Heart right ventricle (tissue), 16 donors: Measurements from ENCODE around the gene GAREM1. TPM values are rescaled to one million over a fixed set of nuclear protein-coding genes. Genes with fewer than 3 reads are reported as not detected.

Experiments
- ATAC-seq, 8 donors: fragments of 200-7000 bp; cut with Tn5 transposase; one replicate each; pipeline ENCODE4 v1.9.1; 2020; ENCODE audit warnings: mild to moderate bottlenecking in 8 of 8, moderate library complexity in 8 of 8, moderate number of reproducible peaks in 1 of 8
- DNase-seq, 2 donors: peaks; one replicate each; pipeline ENCODE4 v3.0.0-alpha.2; 2020
- H3K27ac ChIP-seq, 10 donors: fragments of 200-600 bp; sonication (generic) in 2 of 10; one replicate each; pipeline versions ENCODE4 v1.5.0 to v1.8.0; 2020 to 2022; ENCODE audit warnings: mild to moderate bottlenecking in 3 of 10
- H3K27me3 ChIP-seq, 7 donors: fragments of 200-600 bp; one replicate each; pipeline ENCODE4 v1.8.0; 2021 to 2022; ENCODE audit warnings: mild to moderate bottlenecking in 2 of 7
- H3K36me3 ChIP-seq, 9 donors: fragments of 200-600 bp; sonication (generic) in 1 of 9; one replicate each; pipeline versions ENCODE4 v1.5.0 to v1.8.0; 2020 to 2022; ENCODE audit warnings: mild to moderate bottlenecking in 2 of 9
- H3K4me1 ChIP-seq, 9 donors: fragments of 200-600 bp; sonication (generic) in 1 of 9; one replicate each; pipeline versions ENCODE4 v1.5.0 to v1.8.0; 2020 to 2022; ENCODE audit warnings: mild to moderate bottlenecking in 4 of 9
- H3K4me3 ChIP-seq, 10 donors: fragments of 200-600 bp; sonication (generic) in 2 of 10; one replicate each; pipeline versions ENCODE4 v1.5.0 to v1.8.0; 2020 to 2022; ENCODE audit warnings: mild to moderate bottlenecking in 7 of 10, moderate library complexity in 2 of 10
- H3K9me3 ChIP-seq, 11 donors: fragments of 200-600 bp in 10 of 11; sonication (generic) in 2 of 11; one replicate each; pipeline versions ENCODE4 v1.5.0 to v1.8.0; 2013 to 2022; ENCODE audit warnings: mild to moderate bottlenecking in 2 of 11, control low read depth in 1 of 11, moderate library complexity in 1 of 11
- WGBS, 2 donors: extraction: QIAGEN DNeasy Blood & Tissue Kit; methylation state at CpG; one replicate each; pipeline ENCODE4 v1.1.7; 2013; ENCODE audit warnings: inconsistent platforms in 1 of 2; 5-methylcytosine and 5-hydroxymethylcytosine counted together
- intact Hi-C, 10 donors: fragments of 100-400 bp; cut with DNase I; formaldehyde crosslinking; loops; one replicate each; pipeline versions ENCODE4 v1.11.1 to v1.14.2; 2022
- polyA plus RNA-seq, 2 donors: library from polyadenylated mRNA; stranded (reverse); fragments of 200-250 nt; gene quantifications; one replicate each; pipeline ENCODE4 v1.2.3, GENCODE V29; 2013
- total RNA-seq, 10 donors: library from RNA; stranded (reverse); fragmentation: NEBNext Ultra II Directional in 3 of 10; extraction: Animal tissue kit (Norgen Biotek cat#: 25700) in 3 of 10; gene quantifications; one replicate each; pipeline versions ENCODE4 v1.2.1 to v1.2.4, GENCODE V29; 2021 to 2023
- TF ChIP-seq, protein P1 (sequence below), 9 donors: fragments of 200-600 bp; sonication (generic) in 2 of 9; IDR thresholded peaks; one replicate each; pipeline versions ENCODE4 v1.5.0 to v1.8.0; 2021 to 2022; ENCODE audit warnings: antibody characterized with exemption in 9 of 9, mild to moderate bottlenecking in 5 of 9, moderate library complexity in 1 of 9
- donor health status: Arrhythmogenic right ventricular cardiomyopathy.
- donor health status: ischemic (EF 13 %, LVEDD 7.1; RV severe dilation, severe dysfunction).
- donor health status: healthy with polysubstance abuse.
- donor health status: DM: no; HTN: yes; CAD: no.
- donor health status: DM: no; HTN: no; CAD: no.
- donor health status: ischemic (EF 25% LVEDD 6.9; RV normal size, moderate dysfunction).
- donor health status: ischemic (EF 25% LVEDD 5.7; RV mildly dilated, moderate dysfunction).
- donor health status: healthy.
- donor health status: DM: yes; HTN: yes; CAD: no.
- donor health status: Ischemic cardiomyopathy.
- donor health status: ischemic (EF 35%, LVEDD 5.7; RV mildly dilated, moderate dysfunction).
- donor health status: nonischemic (EF 11% LVEDD 7.7; RV severe dilation, severe dysfunction).
- donor health status: DM: yes; HTN: yes; CAD: no.
- donor health status: PGD.
- donor health status: ischemic (EF 29% LVEDD 5.4; RV normal size, mild dysfunction).
- donor health status: nonischemic (EF 23%, LVEDD 6.1; RV moderate dilation, normal function).

GAREM1 gene
- total and polyA plus RNA-seq, 12 donors, result 2.4 to 26.1 (median 13.4) TPM

DNA sequence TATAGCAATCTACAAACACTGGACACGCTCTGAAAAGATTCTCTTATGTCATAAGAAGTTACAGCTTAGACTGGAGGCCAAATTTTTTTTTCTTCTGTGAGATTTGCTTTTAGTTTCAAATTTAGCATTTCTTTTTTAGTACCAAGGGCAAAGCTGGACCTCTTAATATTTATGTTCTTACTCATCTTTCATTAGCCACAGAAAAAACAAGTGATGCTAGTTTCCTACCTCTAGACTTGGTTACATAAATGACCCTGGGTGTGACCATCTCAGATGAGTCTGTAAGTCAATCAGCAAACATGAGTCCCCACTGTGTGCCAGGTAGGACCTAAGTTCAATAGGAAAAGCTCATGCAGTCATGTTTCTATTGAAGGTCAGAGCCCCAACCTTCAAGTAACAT, 186.4 kb downstream of the GAREM1 start:
- DNase-seq (no peak), ATAC-seq (peak in 2 of 8 donors; percentile 17 to 22)
- H3K27me3 ChIP-seq, result no peaks in the 10 kb centered on the region
- H3K4me3 ChIP-seq, result no peak overlapping the region
- intact Hi-C loops, result no loop called here
- peaks cover 0 to 34% (median 10%) of the 10 kb centered on the region in 9 donors for H3K4me1 ChIP-seq
- H3K36me3 ChIP-seq, result peaks cover 0 to 16% (median 0%) of the 10 kb centered on the region in 9 donors
- no peaks in the 10 kb centered on the region for H3K9me3 ChIP-seq
- 70 to 83% methylated on average over 1 of the region's 1 CpG for WGBS, 2 donors
- H3K27ac ChIP-seq, result no peak overlapping the region
- TF ChIP-seq, protein P1, sequence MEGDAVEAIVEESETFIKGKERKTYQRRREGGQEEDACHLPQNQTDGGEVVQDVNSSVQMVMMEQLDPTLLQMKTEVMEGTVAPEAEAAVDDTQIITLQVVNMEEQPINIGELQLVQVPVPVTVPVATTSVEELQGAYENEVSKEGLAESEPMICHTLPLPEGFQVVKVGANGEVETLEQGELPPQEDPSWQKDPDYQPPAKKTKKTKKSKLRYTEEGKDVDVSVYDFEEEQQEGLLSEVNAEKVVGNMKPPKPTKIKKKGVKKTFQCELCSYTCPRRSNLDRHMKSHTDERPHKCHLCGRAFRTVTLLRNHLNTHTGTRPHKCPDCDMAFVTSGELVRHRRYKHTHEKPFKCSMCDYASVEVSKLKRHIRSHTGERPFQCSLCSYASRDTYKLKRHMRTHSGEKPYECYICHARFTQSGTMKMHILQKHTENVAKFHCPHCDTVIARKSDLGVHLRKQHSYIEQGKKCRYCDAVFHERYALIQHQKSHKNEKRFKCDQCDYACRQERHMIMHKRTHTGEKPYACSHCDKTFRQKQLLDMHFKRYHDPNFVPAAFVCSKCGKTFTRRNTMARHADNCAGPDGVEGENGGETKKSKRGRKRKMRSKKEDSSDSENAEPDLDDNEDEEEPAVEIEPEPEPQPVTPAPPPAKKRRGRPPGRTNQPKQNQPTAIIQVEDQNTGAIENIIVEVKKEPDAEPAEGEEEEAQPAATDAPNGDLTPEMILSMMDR (IDR thresholded peaks at IDR 0.05), result no peak

DNA sequence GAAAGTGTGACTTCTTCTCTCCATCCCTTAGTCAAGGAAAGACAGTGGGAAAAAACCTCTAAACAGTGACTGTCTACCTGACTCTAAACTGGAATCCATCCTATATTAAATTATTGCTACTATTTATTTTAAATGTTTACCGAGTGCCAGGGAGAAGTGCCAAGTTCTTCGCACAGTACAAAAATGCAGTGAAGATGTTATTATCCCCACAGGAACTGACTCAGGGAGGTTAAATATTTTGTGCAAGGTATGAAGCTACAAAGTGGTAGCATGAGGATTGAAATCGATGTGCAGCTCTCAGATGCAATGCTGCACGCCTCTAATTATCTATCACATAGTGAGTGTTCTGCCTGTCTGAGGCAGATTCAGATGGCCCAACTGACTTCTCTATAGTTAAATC, 189.8 kb downstream of the GAREM1 start:
- Histone ChIP-seq H3K9me3 (no peaks in the 10 kb centered on the region), H3K27me3 (no peaks in the 10 kb centered on the region), H3K36me3 (no peaks in the 10 kb centered on the region), H3K4me3 (no peak overlapping the region), H3K27ac (no peak overlapping the region), H3K4me1 (peaks cover 0 to 44% (median 17%) of the 10 kb centered on the region in 9 donors)
- intact Hi-C loops, result no loop called here
- TF ChIP-seq, protein P1 (IDR thresholded peaks at IDR 0.05), result no peak
- DNase-seq (no peak), ATAC-seq (no peak)
- WGBS, 2 donors, result 85 to 87% methylated on average over 4 of the region's 4 CpGs

DNA sequence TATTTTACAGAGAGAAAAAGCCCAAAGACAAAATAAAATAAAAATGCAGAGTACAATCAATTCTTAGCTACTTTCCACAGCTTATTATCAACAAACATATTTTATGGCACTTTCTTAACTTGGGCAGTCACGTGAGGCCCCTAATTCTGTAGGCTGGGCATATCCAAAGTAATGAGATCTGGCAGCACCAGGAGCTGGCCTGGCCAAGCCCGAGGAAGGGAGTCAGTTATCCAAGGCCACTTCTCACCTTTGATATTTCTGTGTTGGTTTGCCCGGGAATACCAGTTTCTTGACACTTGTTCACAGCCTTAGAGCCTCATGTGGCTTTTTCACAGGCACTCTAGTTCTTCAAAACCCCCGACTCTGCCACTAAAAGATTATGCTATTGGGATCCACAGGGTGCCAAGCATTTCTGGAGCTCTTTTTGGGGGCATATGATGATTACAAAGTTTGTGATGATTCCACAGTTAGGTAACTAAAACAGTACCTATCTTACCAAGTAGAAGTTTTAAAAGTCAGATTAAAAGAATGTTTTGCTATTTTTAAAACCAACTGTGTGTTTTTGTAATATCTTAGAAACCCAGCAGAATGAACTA, 190.4 kb downstream of the GAREM1 start:
- TF ChIP-seq, protein P1 (IDR thresholded peaks at IDR 0.05), result no peak
- Histone ChIP-seq H3K27me3 (no peaks in the 10 kb centered on the region), H3K36me3 (no peaks in the 10 kb centered on the region), H3K27ac (no peak overlapping the region), H3K4me1 (peaks cover 0 to 44% (median 17%) of the 10 kb centered on the region in 9 donors), H3K4me3 (no peak overlapping the region), H3K9me3 (no peaks in the 10 kb centered on the region)
- ATAC-seq, result no peak
- DNase-seq, result no peak
- intact Hi-C loops, result no loop called here
- 43 to 52% methylated on average over 4 of the region's 4 CpGs for WGBS, 2 donors

DNA sequence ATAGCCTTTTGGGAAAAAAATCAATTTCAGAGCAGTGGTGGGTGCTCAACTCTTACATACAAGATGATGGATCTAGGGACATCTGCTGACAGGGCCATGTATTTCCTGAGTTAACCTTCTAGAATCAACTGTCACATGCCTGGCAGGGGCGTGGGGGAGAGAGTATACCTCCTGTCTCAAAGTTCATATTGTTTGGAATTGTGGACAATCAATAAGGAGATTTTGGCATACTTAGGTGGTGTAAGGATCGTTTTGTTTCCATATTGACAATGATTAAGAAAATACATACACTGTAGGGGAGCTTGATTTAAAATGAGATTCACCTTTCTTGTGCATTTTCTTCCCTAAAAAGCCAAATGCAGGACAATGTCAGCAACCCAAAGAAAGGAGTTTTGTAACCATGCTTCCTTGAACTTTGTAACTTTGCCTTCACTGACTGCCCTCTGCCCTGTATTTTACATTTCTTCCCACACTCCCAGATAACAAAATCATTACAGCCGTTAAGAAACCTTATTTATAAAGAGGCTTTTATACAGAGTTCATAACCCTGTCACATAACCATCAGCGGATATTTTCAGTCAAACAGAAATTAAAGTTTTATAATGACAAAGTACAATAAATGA, 192.4 kb downstream of the GAREM1 start:
- no peaks in the 10 kb centered on the region for H3K9me3 ChIP-seq
- H3K4me1 ChIP-seq, result peaks cover 0 to 38% (median 12%) of the 10 kb centered on the region in 9 donors
- H3K27me3 ChIP-seq, result no peaks in the 10 kb centered on the region
- TF ChIP-seq, protein P1 (IDR thresholded peaks at IDR 0.05), result no peak
- WGBS, 2 donors, result 69% methylated on average over 4 of the region's 4 CpGs
- no peak overlapping the region for H3K27ac ChIP-seq
- ATAC-seq (no peak), DNase-seq (no peak)
- no peaks in the 10 kb centered on the region for H3K36me3 ChIP-seq
- no peak overlapping the region for H3K4me3 ChIP-seq
- intact Hi-C loops, result loop anchor here in 3 of 10 donors (2.0 to 10.0 kb wide), 4 partner anchors 197 to 277 kb away; partner anchors contain the start of gene GAREM1 (in 1 of the 3)
